Mucosa of gallbladder (tissue), 1 donor: ENCODE measurements around the gene ATF3. TPM values are rescaled to one million over a fixed set of nuclear protein-coding genes. Genes with fewer than 3 reads are reported as not detected.
A peak's percentile ranks its signal among the peaks of the same experiment; 100 is the strongest.

Source experiments
- DNase-seq: peaks from one replicate; pipeline ENCODE4 v3.0.0-alpha.2; 2020; ENCODE audit warnings: low spot score
- total RNA-seq: library from RNA; stranded (reverse); gene quantifications from one replicate; pipeline ENCODE4 v1.2.1, GENCODE V29; 2021
- donor health status: DM: no; HTN: no; CAD: no.

Gene ATF3
- total RNA-seq, 1 donor from 2014 or later = 17.3 TPM

DNA sequence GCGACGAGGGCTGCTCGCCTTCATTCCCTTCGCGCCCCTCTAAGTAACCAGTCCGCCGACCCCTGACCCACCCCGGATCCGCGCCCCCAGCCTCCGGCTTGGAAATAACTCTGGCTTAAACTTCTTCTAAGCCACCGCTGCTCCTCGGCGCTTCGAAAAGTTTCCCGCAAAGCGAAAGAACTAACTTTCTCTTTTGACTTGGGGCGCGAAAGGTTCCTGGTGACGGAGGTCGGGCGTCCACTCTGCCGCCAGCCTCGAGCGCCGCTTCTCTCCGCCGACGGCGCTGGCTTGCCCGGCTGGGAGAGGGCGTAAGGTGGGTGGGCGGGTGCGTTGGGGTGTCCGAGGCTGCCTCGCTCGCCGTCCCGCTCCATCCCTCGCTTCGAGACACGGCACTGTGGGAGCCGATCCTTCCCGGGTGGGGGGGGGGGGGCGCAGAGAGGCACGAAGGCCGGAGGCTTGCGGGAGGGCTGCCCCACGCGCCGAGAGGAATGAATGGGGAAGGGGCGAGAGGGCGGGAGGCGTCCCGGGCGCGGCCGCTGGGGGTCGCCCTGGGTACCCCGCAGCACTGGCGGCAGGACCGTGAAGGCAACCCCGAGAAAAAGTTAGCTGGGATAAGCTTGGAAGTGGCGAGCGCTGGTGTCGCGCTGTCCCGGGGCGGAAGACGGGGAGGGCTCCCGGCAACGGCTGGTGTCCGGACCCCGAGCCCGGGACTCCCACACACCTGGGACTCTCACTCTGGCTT lies 569 bp downstream of the ATF3 start:
- DNase-seq = peak; percentile 41

DNA sequence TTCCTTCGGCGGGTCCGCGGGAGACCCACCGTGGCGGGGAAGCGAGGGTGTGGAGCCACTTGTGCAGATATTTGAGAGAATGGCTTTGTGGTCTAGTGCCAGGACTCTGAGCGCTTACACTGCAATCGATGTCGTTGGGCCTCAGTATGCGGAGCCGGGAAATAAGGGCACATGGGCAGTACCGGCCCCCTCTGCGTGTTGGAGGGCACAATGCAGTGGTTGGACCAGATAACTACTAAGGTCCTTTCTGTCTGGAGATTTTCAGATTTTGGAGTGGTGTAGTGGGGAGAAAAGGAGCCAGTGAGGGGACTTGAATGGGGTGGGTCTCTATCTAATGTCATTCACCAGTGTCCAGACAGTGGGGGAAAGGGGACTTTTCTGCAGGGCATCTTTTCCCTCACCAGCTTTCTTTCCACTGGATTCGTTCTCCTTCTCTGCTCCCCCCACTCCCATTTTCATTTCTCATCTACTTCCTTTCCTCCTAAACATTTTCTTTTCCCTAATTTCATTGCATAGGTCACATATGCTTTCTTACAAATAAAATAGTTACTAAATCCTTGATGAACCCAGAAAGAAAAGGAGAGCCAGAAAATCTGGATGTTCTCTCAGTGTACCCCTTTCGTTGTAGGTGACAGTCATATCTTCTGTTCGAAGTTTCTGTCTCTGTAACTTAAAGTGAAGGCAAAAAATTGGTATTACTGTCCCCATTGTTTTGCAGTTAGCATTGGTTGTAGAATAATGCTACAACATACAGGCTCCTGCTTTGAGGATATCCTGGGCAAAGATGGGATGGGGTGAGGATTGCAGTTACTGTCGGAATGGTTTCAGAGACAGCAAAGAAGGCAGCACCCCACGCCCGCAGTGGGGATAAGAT lies 1.4 kb downstream of the ATF3 start:
- DNase-seq = no peak

DNA sequence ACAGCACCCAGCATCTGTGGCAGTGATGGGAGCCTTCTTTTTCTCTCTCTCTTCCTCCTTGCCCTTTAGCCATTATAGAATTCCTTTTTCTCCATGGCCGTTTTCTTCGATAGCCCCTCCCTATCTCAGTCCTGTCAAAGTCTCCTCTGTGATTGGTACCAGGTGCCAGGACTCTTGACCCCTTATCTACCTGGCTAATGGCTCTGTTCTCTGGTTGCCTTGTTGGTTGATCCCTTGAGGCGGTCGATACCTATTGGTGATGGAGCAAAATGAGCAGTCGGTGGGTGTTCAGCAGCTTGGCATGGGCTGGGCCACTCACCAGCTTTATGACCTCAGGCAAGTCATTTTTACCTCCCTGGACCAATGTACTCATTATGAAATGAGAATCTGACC lies 2.0 kb downstream of the ATF3 start:
- no peak for DNase-seq

DNA sequence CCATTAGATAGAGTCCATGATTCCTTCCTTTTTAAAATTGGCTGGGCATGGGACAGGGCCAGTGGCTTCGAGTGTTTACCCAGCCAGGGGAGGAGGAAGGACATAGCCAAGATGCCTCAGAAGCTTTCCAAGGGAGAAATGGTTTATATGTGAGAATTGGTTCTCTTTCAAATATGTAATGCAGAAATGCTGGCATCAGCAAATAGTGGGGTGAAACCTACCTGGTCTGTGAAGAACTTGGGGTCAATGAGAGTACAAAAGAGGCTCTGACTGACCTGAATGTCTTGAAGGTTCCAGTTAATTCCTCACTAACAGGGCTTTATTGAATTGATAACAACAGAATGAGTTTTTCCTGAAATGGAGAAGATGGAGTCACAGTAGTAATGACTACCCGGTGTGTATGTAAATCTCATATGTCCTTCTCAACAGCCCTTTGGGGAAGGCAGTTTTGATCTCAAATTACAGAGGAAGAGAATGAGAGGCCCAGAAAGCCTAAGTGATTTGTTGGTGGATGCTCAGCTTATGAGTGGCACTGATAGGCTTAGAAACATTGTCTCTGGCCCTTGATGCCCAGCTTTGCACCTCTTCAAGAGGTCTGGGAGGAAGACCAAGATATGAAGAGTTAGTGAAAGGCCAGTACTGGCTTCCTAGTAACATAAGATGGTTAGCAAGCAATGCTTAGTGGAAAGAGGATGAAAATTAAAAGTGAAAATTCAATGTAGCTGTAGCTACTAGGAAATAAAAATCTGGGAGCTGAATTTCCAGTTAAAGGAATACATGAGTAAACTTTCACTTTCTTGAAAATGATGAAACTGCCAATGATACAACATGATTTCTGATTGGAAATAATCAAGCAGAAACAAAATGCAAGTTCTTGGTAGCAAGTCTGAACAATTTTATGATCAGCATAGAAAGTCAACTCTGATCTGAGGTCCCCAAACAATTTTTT lies 2.7 kb downstream of the ATF3 start:
- no peak for DNase-seq

DNA sequence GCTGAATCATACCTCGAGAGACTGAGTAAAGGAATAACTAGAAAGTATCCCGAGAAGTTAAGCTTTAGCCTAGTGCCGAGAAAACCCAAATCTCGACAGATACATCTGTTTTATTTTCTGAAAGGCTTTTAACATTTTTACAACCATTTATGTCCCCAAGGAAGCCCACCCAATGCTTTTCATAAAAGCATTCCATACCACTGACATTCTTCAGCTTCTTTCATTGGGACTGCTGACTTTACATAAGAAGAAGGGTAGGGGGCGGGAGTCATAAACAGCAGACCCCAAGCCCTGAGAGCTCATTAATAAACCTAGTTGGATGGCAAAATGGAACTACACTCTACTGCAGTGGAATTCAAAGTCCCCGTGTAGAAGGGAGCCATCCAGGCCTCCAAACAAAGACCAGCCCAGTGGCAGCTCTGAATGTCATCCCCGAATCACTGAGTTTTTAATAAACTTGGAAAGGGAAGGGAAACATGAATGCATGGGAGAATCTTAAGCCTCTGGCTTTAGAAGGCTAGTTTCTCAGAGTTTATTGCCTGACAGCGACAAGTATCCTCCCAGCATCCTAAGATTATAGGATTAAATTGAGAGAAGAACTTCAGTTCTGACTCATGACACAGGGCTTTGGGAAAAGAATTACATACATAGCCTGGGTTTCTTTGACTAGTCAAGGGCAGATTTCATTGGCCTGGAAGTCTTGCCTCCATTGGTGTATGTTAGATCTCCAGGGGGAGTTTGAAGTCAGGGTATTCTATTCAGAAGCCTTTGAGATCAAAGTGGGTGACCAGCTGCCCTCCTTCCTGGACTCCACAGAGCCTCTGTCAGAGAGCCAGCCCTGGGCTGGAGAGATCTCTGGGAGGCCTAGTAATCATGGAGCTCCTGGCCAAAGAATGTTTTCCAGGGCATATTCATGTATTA lies 3.7 kb downstream of the ATF3 start:
- DNase-seq = no peak

DNA sequence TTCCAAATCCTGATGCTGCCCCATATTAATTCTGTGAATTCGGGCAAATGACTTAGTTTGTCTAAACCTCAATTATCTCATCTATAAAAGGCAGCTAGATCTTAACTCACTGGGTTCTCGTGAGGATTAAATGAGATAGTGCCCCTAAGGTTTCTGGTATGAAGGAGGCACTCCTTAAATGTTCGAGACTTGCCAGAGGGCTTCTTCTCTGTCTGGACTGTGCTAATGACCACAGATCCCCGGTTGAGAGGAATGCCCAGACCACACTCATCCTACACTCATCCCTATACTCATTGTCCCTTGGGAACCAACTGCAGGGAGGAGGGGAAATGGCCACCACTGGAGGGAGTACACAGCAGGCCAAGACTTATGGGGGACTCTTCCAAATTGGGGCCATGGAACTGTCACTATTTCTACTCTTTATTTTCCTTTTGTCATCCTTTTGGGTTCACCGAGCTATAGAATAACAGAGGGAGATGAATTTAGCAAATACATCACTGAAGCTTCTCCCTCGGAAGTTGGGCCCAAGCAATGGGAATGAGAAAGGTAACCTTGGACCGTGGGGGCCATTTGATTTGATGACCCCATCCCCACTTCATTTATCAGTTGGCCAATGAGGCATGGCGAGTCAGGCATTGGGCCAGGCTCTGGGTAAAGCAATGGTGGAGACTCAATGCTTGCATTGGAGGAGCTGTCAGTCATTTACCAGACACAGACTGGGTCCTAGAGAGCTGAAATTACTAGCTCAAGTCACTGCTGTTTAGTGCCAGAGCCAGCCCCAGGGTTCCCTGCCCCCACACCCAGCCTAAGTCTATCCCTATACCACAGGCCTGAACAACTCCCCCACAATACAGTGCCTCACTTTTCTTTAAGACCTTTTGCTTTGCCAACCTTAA lies 5.1 kb downstream of the ATF3 start:
- DNase-seq = no peak

DNA sequence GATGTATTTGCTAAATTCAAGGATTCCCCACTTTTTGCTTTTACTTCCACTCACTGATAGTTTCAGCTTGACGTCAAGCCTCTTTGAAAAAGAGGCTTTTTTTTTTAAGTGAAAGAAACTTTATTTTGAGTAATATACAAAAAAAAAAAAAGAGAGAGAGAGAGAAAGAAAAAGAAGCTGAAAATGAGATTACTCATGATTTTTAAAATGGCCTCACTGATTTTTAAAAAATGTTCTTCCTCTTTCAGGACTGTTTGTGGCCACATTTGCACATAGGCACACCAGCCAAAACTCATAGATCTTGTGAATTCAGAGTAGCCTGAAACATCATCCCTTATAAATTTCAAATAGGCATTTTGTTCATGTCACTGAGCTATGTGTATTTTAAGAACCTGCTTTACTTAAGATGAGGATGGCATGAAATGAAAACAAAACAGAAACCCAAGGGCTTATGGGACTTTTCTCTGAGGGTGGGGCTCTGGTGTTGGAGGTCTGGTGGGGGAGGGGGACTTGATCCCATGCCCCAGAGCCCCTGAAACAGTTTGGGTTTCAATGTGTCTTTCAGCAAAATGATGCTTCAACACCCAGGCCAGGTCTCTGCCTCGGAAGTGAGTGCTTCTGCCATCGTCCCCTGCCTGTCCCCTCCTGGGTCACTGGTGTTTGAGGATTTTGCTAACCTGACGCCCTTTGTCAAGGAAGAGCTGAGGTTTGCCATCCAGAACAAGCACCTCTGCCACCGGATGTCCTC lies 6.1 kb downstream of the ATF3 start:
- DNase-seq = no peak

DNA sequence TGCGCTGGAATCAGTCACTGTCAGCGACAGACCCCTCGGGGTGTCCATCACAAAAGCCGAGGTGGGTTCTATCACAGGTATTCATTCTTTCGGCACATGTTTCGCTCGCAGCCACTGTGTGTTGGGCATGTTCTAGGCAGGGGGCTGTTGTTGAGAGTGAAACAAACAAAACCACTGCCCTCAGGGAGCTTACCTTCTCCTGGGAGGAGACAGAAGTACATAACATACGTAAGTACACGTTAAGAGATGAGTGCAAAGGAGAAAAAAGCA lies 6.6 kb downstream of the ATF3 start:
- no peak for DNase-seq

DNA sequence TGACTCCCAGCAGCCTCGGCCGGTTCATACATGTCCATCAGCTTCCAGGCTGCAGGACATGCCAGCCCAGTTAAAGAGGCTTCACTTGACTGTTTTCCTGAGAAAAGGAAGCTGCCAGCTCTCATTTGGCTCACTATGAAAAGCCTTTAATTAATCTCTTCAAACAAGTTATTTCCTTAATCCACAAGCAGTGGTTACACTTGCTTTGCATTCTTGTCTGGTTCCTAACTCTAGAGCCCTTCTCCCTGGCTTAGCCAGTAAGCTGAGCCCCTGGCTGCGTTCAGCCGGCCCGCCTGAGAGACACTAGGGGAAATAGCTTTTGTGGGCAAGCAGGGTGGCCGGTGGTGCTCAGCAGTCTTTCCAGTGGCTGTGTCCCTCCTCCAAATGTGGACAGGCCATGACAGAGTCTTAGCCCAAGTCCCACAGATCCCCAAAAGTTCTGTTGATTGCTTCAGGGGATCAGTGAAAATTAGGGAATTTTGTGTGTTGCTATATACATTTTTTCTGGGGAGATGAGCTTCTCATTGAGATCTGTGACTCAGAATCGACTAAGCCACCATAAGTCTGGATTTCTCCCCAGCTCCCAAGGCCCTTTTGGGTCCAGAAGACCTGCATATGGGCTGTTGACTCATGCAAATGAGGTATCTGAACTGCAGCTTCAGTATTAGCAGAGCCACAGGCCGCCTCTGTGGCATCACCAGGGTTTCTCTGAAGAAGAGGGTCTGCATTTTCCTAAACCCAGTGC lies 10.1 kb downstream of the ATF3 start:
- DNase-seq = no peak

DNA sequence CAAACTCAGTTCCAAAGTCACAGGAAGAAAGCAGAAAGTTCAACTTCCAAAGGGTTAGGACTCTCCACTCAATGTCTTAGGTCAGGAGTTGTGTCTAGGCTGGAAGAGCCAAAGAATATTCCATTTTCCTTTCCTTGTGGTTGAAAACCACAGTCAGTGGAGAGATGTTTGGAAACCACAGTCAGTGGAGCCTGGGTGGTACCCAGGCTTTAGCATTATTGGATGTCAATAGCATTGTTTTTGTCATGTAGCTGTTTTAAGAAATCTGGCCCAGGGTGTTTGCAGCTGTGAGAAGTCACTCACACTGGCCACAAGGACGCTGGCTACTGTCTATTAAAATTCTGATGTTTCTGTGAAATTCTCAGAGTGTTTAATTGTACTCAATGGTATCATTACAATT lies 11.7 kb downstream of the ATF3 start:
- no peak for DNase-seq

DNA sequence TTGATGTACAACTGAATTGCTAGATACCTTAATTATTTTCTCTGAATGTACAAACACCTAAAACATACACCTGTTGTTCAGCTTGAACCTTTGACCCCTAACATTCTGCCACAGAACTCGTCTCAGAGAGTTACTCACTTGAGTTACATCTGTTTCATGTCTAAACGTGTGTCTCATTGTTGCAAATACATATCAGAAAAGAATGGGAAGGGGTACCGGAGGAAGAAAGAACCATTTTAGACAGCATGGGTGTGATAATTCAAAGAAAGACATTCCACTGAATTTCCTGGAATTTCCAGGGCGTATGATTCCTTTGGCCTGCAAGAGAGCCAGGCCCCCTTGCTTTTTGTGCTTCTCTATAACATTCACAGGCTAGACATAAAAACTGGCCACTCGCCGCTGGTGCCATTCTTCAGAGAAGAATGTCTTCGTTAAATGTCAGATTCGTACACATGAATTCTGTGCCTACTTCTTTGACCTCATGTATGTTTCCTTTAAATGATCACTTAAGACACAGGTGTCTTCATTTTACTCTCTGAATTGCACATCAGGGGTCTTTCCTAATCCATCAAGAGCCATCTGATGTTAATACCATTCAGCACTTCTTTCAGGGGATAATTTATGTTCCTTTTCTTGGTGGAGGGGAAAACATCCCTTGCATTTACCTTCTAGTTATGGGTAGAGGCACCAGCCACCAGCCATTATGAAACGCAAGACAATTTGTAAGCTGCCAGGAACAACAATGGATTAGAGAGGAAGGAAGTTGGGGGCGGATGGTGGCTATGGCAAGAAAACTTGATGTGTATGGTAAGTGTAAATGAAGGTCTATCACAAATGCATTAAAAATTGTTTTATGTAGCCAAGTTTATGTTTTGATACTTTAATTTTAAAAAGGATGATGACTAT lies 12.7 kb downstream of the ATF3 start:
- DNase-seq = no peak

DNA sequence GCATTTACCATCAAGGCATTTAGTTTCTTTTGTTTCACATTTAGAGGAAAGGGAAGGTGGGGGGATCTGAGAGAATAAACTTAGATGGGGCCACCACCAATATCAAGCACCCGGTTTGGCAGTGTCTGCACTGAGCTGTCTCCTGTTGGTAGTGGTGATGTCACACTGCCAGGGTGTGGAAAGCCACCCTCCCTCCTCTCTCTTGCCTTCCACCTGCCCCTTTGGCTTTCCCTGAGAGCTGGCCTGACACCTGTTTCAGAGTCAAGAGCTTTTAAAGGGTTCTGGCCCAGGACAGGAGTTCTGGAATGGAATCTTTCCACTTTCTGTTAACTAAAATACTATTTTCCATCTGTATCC lies 13.4 kb downstream of the ATF3 start:
- DNase-seq = no peak

DNA sequence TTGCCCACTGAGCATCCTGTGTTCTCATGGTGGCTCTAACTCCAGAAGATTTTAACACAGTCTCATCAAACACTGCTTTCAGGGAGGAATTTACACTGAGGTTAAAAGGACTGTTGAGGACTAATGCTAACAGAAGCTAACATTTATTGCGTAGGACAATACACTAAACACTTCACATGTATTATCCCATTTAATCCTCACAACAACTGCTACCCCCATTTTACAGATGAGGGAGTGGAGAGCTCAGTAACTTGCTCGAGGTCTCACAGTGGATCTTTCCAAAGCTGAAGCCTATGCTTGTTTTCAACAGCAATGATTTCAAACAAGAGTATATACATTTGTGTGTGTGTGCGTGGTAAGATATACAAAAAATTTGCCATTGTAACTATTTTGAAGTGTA lies 13.9 kb downstream of the ATF3 start:
- no peak for DNase-seq

DNA sequence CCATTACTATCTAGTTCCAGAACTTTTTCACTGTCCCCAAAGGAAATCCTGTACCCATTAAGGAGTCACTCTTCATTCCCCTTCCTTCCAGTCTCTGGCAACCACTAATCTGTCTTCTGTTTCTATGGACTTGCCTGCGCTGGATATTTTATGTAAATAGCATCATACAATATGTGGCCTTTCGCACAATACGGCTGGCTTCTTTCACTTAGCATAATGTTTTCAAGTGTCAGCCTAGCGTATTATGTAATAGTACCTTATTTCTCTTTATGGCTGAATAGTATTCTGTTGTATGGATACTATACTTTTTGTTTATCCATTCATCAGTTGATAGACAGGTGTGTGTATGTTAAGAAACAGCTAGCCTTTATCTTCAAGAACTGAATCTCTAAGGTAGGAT lies 14.3 kb downstream of the ATF3 start:
- no peak for DNase-seq

DNA sequence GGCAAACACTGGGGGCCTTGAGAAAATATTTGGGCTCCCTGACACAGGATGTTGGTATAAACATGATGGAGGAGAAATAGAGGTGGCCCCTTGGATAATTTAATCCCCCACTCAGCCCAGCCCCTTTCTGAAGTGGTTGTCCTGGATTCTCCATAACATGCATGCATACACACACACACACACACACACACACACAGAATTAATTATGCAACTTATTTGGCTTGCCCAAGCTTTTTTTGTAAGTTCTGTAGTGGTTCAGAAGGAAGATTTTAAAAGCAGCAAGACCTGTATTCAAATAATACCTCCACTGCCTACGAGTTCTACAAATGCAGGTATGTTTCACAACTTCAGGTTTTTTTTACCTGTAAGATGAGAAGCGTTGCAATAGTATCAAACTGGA lies 15.0 kb downstream of the ATF3 start:
- no peak for DNase-seq

DNA sequence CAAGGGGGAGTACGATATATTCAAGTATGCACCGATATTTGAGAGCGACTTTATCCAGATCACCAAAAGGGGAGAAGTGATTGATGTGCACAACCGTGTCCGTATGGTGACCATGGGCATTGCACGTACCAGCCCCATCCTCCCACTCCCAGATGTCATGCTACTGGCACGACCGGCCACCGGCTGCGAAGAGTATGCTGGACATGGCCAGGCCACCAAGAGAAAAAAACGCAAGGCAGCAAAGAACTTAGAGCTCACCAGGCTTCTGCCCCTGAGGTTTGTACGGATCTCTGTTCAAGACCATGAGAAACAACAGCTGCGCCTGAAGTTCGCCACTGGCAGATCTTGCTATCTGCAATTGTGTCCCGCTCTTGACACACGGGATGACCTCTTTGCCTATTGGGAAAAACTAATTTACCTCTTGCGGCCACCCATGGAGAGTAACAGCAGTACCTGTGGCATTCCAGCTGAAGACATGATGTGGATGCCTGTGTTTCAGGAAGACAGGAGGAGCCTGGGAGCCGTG lies 16.5 kb downstream of the ATF3 start:
- DNase-seq = no peak

DNA sequence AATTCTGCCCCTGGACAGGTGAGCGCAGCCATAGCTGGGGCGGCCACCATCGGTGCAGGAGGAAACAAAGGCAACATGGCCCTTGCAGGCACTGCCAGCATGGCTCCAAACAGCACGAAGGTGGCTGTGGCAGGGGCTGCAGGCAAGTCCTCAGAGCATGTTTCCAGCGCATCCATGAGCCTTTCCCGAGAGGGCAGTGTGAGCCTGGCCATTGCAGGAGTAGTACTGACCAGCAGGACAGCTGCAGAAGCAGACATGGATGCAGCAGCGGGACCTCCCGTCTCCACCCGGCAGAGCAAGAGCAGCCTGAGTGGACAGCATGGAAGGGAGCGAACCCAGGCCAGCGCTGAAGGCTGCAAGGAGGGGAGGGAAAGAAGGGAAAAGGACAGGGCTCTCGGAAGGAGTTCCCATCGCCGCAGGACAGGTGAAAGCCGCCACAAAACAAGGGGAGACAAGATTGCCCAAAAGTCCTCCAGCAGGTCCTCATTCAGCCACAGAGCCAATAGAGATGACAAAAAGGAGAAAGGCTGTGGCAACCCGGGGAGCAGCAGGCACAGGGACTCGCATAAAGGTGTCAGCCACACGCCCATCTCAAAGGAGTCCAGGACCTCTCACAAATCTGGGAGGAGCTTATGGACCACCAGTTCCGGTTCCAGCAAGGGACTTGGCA lies 17.4 kb downstream of the ATF3 start:
- no peak for DNase-seq
